MCF 10A (cell line): Measurements from ENCODE around the gene FLAD1. TPM values are rescaled to one million over a fixed set of nuclear protein-coding genes. Genes with fewer than 3 reads are reported as not detected.
A peak's percentile ranks its signal among the peaks of the same experiment; 100 is the strongest.

Experiments
- BruUV-seq: library from RNA; stranded (reverse); fragments of 400-500 nt; replicated peaks from 2 replicates; lab custom pipeline; 2021; lab: Mats Ljungman, UMichigan
- CTCF ChIA-PET: fragments of 300-600 bp; sonication (Branson Sonifier 250); formaldehyde crosslinking; extraction: SDS; loops from one replicate; lab custom pipeline; 2021; ENCODE audit warnings: antibody characterized with exemption, inconsistent platforms; lab: Yijun Ruan, JAX
- POLR2A ChIA-PET: fragments of 300-600, 350-650 bp; sonication (Branson Sonifier 250); formaldehyde crosslinking; extraction: SDS; loops from one replicate; lab custom pipeline; 2020; ENCODE audit warnings: antibody characterized with exemption, inconsistent platforms; lab: Yijun Ruan, JAX
- DNase-seq: peaks from one replicate; pipeline ENCODE4 v3.0.0-alpha.2; 2018; ENCODE audit not compliant: unreplicated experiment
- H3K27ac Mint-ChIP-seq: one replicate; pipeline ENCODE4 v1.8.0; 2022; ENCODE audit warnings: mild to moderate bottlenecking, low read depth, mixed read lengths; ENCODE audit not compliant: unreplicated experiment
- H3K27me3 Mint-ChIP-seq: one replicate; pipeline ENCODE4 v1.8.0; 2022; ENCODE audit warnings: mixed read lengths; ENCODE audit not compliant: insufficient read depth, unreplicated experiment
- H3K36me3 Mint-ChIP-seq: one replicate; pipeline ENCODE4 v1.8.0; 2022; ENCODE audit warnings: mild to moderate bottlenecking, moderate library complexity, mixed read lengths; ENCODE audit not compliant: insufficient read depth, unreplicated experiment
- H3K4me1 Mint-ChIP-seq: one replicate; pipeline ENCODE4 v1.8.0; 2022; ENCODE audit warnings: mixed read lengths; ENCODE audit not compliant: insufficient read depth, unreplicated experiment
- H3K4me3 Mint-ChIP-seq: one replicate; pipeline ENCODE4 v1.8.0; 2022; ENCODE audit warnings: mild to moderate bottlenecking, moderate library complexity, mixed read lengths; ENCODE audit not compliant: unreplicated experiment
- H3K9me3 Mint-ChIP-seq: one replicate; pipeline ENCODE4 v1.8.0; 2022; ENCODE audit warnings: mixed read lengths; ENCODE audit not compliant: unreplicated experiment
- CTCF ChIP-seq: fragments of 200-600 bp; IDR thresholded peaks from one replicate; pipeline ENCODE4 v1.8.0; 2022; ENCODE audit warnings: antibody characterized with exemption, mild to moderate bottlenecking; ENCODE audit not compliant: unreplicated experiment
- intact Hi-C: fragments of 100-400 bp; cut with micrococcal nuclease; formaldehyde crosslinking; loops from 2 replicates; pipeline ENCODE4 v1.14.1; 2022
- total RNA-seq: library from RNA; stranded (reverse); gene quantifications from 2 replicates; pipeline ENCODE4 v1.2.3, GENCODE V29; 2022

FLAD1 gene
- total RNA-seq, 1 experiment from 2014 or later, result 91.1 TPM

GRCh38 chr1:154960446-154961136, 22.6 kb upstream of the FLAD1 start:
- Mint-ChIP-seq H3K27me3 (no peaks in the 10 kb centered on the region), H3K36me3 (peaks cover 60% of the 10 kb centered on the region), H3K4me3 (peak overlapping the region; percentile 73), H3K4me1 (peaks cover 47% of the 10 kb centered on the region), H3K27ac (peak overlapping the region; percentile 33), H3K9me3 (no peaks in the 10 kb centered on the region)
- BruUV-seq, result no TSS peak
- TF ChIP-seq CTCF, result no peak
- ChIA-PET CTCF (interaction anchor here (0.6 to 3.0 kb wide), 19 partner anchors 9 to 148 kb away, joined by 3 to 34 read pairs (median 4); partner anchors contain the start of gene SHC1), POLR2A (interaction anchor here (0.7 to 39.6 kb wide), 17 partner anchors 9 to 739 kb away, joined by 3 to 1917 read pairs (median 6); partner anchors contain the start of genes ADAM15, CKS1B, FLAD1 and KRTCAP2)
- DNase-seq, result no peak
- intact Hi-C loops, result no loop called here

DNA sequence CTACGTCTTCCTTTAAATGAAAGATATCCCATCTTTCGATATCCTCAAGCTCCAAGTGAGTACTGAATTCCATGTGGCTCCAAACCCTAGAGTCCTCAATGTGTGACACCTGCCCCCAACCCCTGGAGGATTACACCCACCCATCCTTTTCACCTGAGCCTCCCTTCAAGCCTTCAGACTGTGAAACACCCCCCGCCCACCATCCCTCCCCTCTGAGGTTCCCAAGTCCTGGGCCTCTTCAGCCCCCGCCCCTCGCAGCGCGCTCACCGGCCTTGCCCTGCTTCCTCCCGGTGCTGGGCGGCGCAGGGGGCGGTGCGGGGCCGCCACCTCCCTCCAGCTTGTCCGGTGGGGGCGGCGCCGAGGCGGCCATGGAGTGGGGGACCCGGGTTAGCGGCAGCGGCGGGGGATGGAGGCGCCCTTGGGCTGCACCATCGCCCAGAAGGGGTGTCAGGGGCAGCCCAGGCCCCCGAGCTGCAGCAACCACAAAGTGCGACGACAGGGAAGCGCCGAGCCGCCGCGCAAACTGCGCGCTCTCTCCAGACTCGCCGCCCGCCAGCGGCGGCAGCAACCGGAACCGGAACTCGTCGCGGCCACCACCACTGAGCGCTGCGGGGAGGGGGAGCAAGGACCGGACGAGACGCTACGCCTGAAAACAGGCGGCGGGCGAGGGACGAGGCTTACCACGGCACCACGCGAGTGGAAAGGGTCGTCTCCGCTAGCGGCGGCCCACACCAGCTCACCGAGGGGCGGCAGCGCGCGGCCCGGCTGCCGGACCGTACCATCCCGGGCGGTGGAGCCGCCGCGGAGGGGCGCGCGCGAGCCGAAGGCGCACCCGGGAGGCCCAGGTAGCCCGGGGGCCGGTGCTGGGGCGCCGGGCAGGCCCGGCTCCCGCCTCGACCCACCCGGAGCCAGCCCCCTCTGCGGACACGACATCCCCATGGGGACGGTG, 21.7 kb upstream of the FLAD1 start, which contains the start of gene PYGO2:
Gene PYGO2, minus strand, starts transcription at position 576 of the 949 bp plus-strand sequence. Its CDS starts 206 bp downstream, at position 370.
- Mint-ChIP-seq H3K27ac (peak within 1 kb of the TSS; percentile 33), H3K36me3 (peaks cover 69% of the 10 kb centered on the region), H3K27me3 (no peaks in the 10 kb centered on the region), H3K4me3 (peak within 1 kb of the TSS; percentile 73), H3K9me3 (no peaks in the 10 kb centered on the region), H3K4me1 (peaks cover 41% of the 10 kb centered on the region)
- POLR2A ChIA-PET, result interaction anchor here (0.6 to 39.6 kb wide), 27 partner anchors 10 to 740 kb away, joined by 3 to 1917 read pairs (median 4); partner anchors contain the start of genes ADAM15, CKS1B, FLAD1 and KRTCAP2
- CTCF ChIA-PET, result interaction anchor here (0.6 to 3.0 kb wide), 30 partner anchors 8 to 357 kb away, joined by 3 to 34 read pairs (median 4); partner anchors contain the start of genes ADAM15, FLAD1, SHC1 and ZBTB7B
- intact Hi-C loops, result loop anchor here (1.0 to 2.0 kb wide), 3 partner anchors 11 to 89 kb away; partner anchors contain the start of gene ADAM15
- DNase-seq, result peak; percentile 85
- TF ChIP-seq CTCF, result peak; percentile 81
- no TSS peak for BruUV-seq

DNA sequence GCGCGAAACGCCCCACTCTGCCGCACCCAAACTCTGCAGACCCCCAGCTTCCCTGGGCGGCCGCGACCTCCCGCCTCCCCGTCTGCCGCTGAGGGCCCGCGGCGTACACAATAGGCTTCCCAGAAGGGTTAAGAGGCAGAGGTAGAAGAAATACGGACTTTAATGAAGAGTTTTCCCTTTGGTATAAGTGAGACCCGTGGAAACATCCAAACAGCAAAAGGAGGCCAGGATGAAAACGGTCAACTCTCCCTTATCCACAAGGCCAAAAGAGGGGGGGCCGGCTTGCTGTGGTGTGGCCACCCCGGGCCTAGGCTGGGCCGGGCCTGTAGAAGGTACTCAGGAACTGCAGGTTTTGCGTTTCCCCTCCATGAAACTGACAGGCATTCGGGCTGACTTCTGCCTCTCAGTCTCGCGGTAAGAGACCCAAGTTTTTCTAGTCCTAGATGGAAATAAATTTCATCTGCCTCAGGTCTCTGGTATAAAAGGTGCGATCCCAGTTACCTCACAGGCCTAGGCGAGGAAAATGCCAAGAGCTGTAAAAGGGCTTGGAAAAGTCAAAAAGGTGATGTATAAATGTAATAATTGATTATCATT, 20.9 kb upstream of the FLAD1 start:
- H3K36me3 Mint-ChIP-seq, result peaks cover 76% of the 10 kb centered on the region
- POLR2A ChIA-PET, result interaction anchor here (0.7 to 39.6 kb wide), 18 partner anchors 26 to 741 kb away, joined by 3 to 1917 read pairs (median 4); partner anchors contain the start of genes ADAM15, CKS1B, FLAD1 and LENEP
- peak overlapping the region; percentile 33 for H3K27ac Mint-ChIP-seq
- intact Hi-C loops, result loop anchor here (1.0 to 2.0 kb wide), 3 partner anchors 10 to 89 kb away; partner anchors contain the start of gene ADAM15
- H3K4me1 Mint-ChIP-seq, result peaks cover 36% of the 10 kb centered on the region
- peak; percentile 46 for DNase-seq
- no peaks in the 10 kb centered on the region for H3K27me3 Mint-ChIP-seq
- H3K4me3 Mint-ChIP-seq, result peak overlapping the region; percentile 73
- TF ChIP-seq CTCF, result no peak
- H3K9me3 Mint-ChIP-seq, result no peaks in the 10 kb centered on the region
- CTCF ChIA-PET, result interaction anchor here (0.6 to 3.0 kb wide), 16 partner anchors 9 to 374 kb away, joined by 3 to 34 read pairs (median 4); partner anchors contain the start of genes ADAM15, SHC1 and ZBTB7B
- BruUV-seq, result TSS peak; percentile 67
